ENCODE measurements around the gene OSBPL5. TPM values are rescaled to one million over a fixed set of nuclear protein-coding genes. Genes with fewer than 3 reads are reported as not detected.

OSBPL5 gene
- total and polyA plus RNA-seq, 2 of the 4 experiments (the other 2 are of a cell fraction), result 14.9 to 22.3 TPM

DNA sequence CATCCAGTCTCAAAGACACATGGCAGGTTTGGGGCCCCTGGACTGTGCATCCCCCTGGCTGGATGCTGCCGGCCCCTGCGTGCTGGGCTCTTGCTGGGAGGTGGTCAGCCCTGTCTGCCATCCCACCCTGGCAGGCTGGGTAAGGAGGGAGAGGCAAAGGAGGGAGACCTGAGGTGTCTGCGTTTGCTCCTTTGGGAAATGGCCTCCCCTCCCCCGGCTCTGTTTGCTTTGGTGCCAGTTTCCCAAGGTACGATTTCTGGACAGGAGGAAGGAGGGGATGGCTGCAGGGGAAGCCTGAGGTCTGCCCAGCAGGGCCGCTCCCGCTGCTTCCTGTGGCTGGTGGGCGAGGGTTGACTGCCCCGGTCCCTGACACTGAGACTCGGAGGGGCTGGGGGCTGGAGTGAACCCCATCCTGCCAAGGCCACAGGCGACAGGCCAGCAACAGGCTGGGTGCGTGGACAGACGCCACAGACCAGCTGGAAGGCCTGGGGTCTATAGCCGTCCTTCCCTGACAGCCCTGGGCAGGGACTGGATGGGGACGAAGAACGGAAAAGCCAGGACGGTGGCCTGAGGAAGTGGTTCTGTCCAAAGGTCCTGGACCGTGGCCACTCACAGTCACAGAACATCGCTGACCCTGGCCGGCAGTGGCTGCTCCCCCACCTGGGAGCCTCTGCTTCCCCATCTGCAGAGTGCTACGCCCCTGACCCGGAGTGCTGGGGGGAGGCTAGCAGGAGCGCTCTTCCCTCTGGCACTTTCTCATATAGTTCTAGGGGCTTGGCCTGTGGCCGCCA, 38.0 kb downstream of the OSBPL5 start:
- DNase-seq, result no peak
- Histone ChIP-seq H3K9me3 (ENCODE audit: control insufficient read depth, insufficient read depth, low read length) (no peaks in the 10 kb centered on the region), H3K4ac (ENCODE audit: low read depth, low read length) (no peak overlapping the region), H3K27ac (ENCODE audit: insufficient read depth, low read length) (no peak overlapping the region), H3K23ac (ENCODE audit: low read depth, low read length) (no peak overlapping the region), H2BK5ac (ENCODE audit: low read depth, low read length, poor library complexity, severe bottlenecking) (no peak overlapping the region), H4K8ac (ENCODE audit: low read depth in 2 of 2, low read length in 2 of 2) (no peak overlapping the region), H3K27me3 (ENCODE audit: control insufficient read depth, insufficient read depth, low read length) (no peaks in the 10 kb centered on the region), H3K9ac (ENCODE audit: low read depth, low read length) (no peak overlapping the region), H2AK9ac (replicated peaks; ENCODE audit: low read depth, low read length, poor library complexity) (no peak overlapping the region), H3K4me1 (ENCODE audit: control insufficient read depth, insufficient read depth, low read length) (peaks cover 6% of the 10 kb centered on the region), H2AFZ (replicated peaks; ENCODE audit: low read length, poor library complexity) (no peak overlapping the region), H3K36me3 (ENCODE audit: control insufficient read depth, insufficient read depth, low read length) (peaks cover 33% of the 10 kb centered on the region), H2BK20ac (ENCODE audit: low read depth, low read length) (no peak overlapping the region), H2AK5ac (ENCODE audit: low read depth, low read length) (no peak overlapping the region), H4K5ac (ENCODE audit: low read depth, low read length) (no peak overlapping the region), H3K79me1 (ENCODE audit: low read depth in 1 of 2, low read length in 2 of 2) (peaks cover 0 to 22% of the 10 kb centered on the region in 2 experiments; a peak in 2 of 4 replicates), H3K4me3 (ENCODE audit: insufficient read depth, low read depth, low read length) (no peak overlapping the region), H3K14ac (replicated peaks; ENCODE audit: low read depth, low read length) (no peak overlapping the region), H3K4me2 (ENCODE audit: low read depth, low read length) (no peak overlapping the region), H3K9me1 (ENCODE audit: insufficient read depth, low read length) (peaks cover 12% of the 10 kb centered on the region), H3K56ac (ENCODE audit: extremely low read depth, insufficient read depth, low read length) (no peak overlapping the region), H3K18ac (ENCODE audit: low read depth, low read length) (no peak overlapping the region), H4K20me1 (ENCODE audit: insufficient read depth, low read length) (peaks cover 31% of the 10 kb centered on the region), H2BK120ac (ENCODE audit: low read depth, low read length) (no peak overlapping the region), H4K91ac (ENCODE audit: insufficient read depth, low read depth, low read length) (no peak overlapping the region), H2BK15ac (ENCODE audit: low read depth, low read length) (no peak overlapping the region)
- 79% methylated on average over 6 of the region's 24 CpGs; no CpG with 5 or more reads in 1 of the 2 experiments for WGBS, 2 experiments (ENCODE audit: extremely low coverage in 2 of 2, insufficient read length in 1 of 2)
- ChIA-PET POLR2A (ENCODE audit: unreplicated experiment) (no interaction called here), CTCF (no interaction called here)
- dilution Hi-C loops (cut with HindIII; ENCODE audit: low sequenced_read_pairs, unreplicated experiment) (no loop called here), intact Hi-C loops (cut with micrococcal nuclease) (no loop called here), in situ Hi-C loops (cut with MboI; ENCODE audit: low sequenced_read_pairs) (no loop called here)
- no peak for TF ChIP-seq MXI1 (IDR thresholded peaks at IDR 0.05; ENCODE audit: borderline replicate concordance, low read depth, low read length)
- no peak for TF ChIP-seq ELK1 (IDR thresholded peaks at IDR 0.05; ENCODE audit: borderline replicate concordance, low read depth, low read length)
- TF ChIP-seq RAD21 (IDR thresholded peaks at IDR 0.05; ENCODE audit: low read length), result no peak
- no peak for TF ChIP-seq FOS (IDR thresholded peaks at IDR 0.05; ENCODE audit: low read depth, low read length)
- no peak for TF ChIP-seq NFE2L2 (IDR thresholded peaks at IDR 0.05; ENCODE audit: low read depth, low read length)
- TF ChIP-seq MAZ (IDR thresholded peaks at IDR 0.05; ENCODE audit: borderline replicate concordance, low read depth, low read length), result no peak
- no peak for TF ChIP-seq RFX5 (IDR thresholded peaks at IDR 0.05; ENCODE audit: low read depth, low read length)
- TF ChIP-seq, protein P1, sequence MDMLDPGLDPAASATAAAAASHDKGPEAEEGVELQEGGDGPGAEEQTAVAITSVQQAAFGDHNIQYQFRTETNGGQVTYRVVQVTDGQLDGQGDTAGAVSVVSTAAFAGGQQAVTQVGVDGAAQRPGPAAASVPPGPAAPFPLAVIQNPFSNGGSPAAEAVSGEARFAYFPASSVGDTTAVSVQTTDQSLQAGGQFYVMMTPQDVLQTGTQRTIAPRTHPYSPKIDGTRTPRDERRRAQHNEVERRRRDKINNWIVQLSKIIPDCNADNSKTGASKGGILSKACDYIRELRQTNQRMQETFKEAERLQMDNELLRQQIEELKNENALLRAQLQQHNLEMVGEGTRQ (IDR thresholded peaks at IDR 0.05; ENCODE audit: low read depth, low read length), result no peak
- TF ChIP-seq SMC3 (IDR thresholded peaks at IDR 0.05; ENCODE audit: low read depth, low read length), result no peak
- TF ChIP-seq MAFK (IDR thresholded peaks at IDR 0.05; ENCODE audit: low read depth, low read length), result no peak
- TF ChIP-seq BHLHE40 (IDR thresholded peaks at IDR 0.05; ENCODE audit: low read depth, low read length), result no peak
- no peak for TF ChIP-seq CEBPB (IDR thresholded peaks at IDR 0.05; ENCODE audit: low read depth, low read length)
- BruUV-seq (replicated peaks), result no TSS peak
- ATAC-seq (ENCODE audit: low read depth), result no peak

Measured in IMR-90 (cell line).